Psoas muscle (tissue), 8 donors: ENCODE measurements around the gene HOXD9. TPM values are rescaled to one million over a fixed set of nuclear protein-coding genes. Genes with fewer than 3 reads are reported as not detected.

Experiments
- ATAC-seq, 4 donors: fragments of 200-7000 bp; cut with Tn5 transposase; one replicate each; pipeline ENCODE4 v1.9.1; 2020; ENCODE audit warnings: moderate library complexity in 3 of 4, mild to moderate bottlenecking in 2 of 4
- DNase-seq, 2 donors: peaks; one replicate each; pipeline ENCODE4 v3.0.0-alpha.2; 2020
- H3K27ac ChIP-seq: fragments of 200-600 bp; one replicate; pipeline ENCODE4 v1.8.0; 2022
- H3K27me3 ChIP-seq, 3 donors: fragments of 200-600 bp in 1 of 3; one replicate each; pipeline versions ENCODE4 v1.6.1 to v1.8.0; 2013 to 2022; ENCODE audit warnings: low read length in 2 of 3, mild to moderate bottlenecking in 2 of 3, moderate library complexity in 1 of 3; ENCODE audit not compliant: insufficient read depth in 3 of 3
- H3K36me3 ChIP-seq, 2 donors: fragments of 200-600 bp in 1 of 2; one replicate each; pipeline versions ENCODE4 v1.6.1 to v1.8.0; 2013 to 2022; ENCODE audit warnings: low read depth in 1 of 2, mild to moderate bottlenecking in 1 of 2, moderate library complexity in 1 of 2; ENCODE audit not compliant: insufficient read depth in 1 of 2
- H3K4me1 ChIP-seq: fragments of 200-600 bp; one replicate; pipeline ENCODE4 v1.8.0; 2022
- H3K4me3 ChIP-seq: fragments of 200-600 bp; one replicate; pipeline ENCODE4 v1.8.0; 2022; ENCODE audit warnings: mild to moderate bottlenecking
- H3K9me3 ChIP-seq: fragments of 200-600 bp; one replicate; pipeline ENCODE4 v1.8.0; 2022
- CTCF ChIP-seq: fragments of 200-600 bp; IDR thresholded peaks from one replicate; pipeline ENCODE4 v1.8.0; 2022; ENCODE audit warnings: antibody characterized with exemption
- WGBS, 3 donors: extraction: QIAGEN DNeasy Blood & Tissue Kit; methylation state at CpG; one replicate each; pipeline versions ENCODE4 v1.1.6 to v1.1.7; 2013; 5-methylcytosine and 5-hydroxymethylcytosine counted together
- intact Hi-C, 2 donors: fragments of 100-400 bp; cut with DNase I; formaldehyde crosslinking; loops; one replicate each; pipeline versions ENCODE4 v1.11.0 to v1.14.2; 2022
- polyA plus RNA-seq, 3 donors: library from polyadenylated mRNA; stranded (reverse); fragments of 200-250 nt; gene quantifications; one replicate each; pipeline ENCODE4 v1.2.3, GENCODE V29; 2013
- total RNA-seq, 4 donors: library from RNA; stranded (reverse); fragmentation: NEBNext Ultra II Directional in 2 of 4; extraction: Animal tissue kit (Norgen Biotek cat#: 25700) in 2 of 4; gene quantifications; one replicate each; pipeline versions ENCODE4 v1.2.1 to v1.2.4, GENCODE V29; 2021 to 2023
- donor health status: healthy with polysubstance abuse.
- donor health status: DM: no; HTN: no; CAD: no; lungs with moderate emphysema.
- donor health status: Bipolar disorder and iron deficiency.
- donor health status: healthy.
- donor health status: DM: yes; HTN: yes; CAD: no.
- donor health status: DM: no; HTN: no; CAD: no.
- donor health status: DM: no; HTN: no; CAD: no.
- donor health status: DM: yes; HTN: yes; CAD: no.

Gene HOXD9
- total and polyA plus RNA-seq, 7 donors = 0.43 to 4.4 (median 1.7) TPM

GRCh38 chr2:176101216-176101830 lies 21.2 kb upstream of the HOXD9 start:
- no peak for ATAC-seq
- Histone ChIP-seq H3K4me1 (peaks cover 26% of the 10 kb centered on the region), H3K27me3 (peaks cover 3 to 100% (median 81%) of the 10 kb centered on the region in 3 donors), H3K27ac (no peak overlapping the region), H3K36me3 (no peaks in the 10 kb centered on the region), H3K4me3 (no peak overlapping the region), H3K9me3 (no peaks in the 10 kb centered on the region)
- no peak for DNase-seq
- intact Hi-C loops = no loop called here
- TF ChIP-seq CTCF = no peak
- 33 to 53% (median 50%) methylated on average over 2 of the region's 2 CpGs for whole genome bisulfite sequencing, 3 donors

- no peak for TF ChIP-seq CTCF
- Histone ChIP-seq H3K36me3 (no peaks in the 10 kb centered on the region), H3K4me3 (no peak overlapping the region), H3K27me3 (peaks cover 3 to 100% (median 80%) of the 10 kb centered on the region in 3 donors), H3K9me3 (no peaks in the 10 kb centered on the region), H3K4me1 (peaks cover 21% of the 10 kb centered on the region), H3K27ac (no peak overlapping the region)
- ATAC-seq (no peak), DNase-seq (no peak)
- intact Hi-C loops = no loop called here
- 70 to 76% (median 74%) methylated on average over 5 of the region's 5 CpGs for WGBS, 3 donors
Measured at GRCh38 chr2:176101842-176102241, 20.7 kb upstream of the HOXD9 start.

GRCh38 chr2:176102309-176102866 lies 20.1 kb upstream of the HOXD9 start:
- ATAC-seq = no peak
- H3K9me3 ChIP-seq = no peaks in the 10 kb centered on the region
- no peak overlapping the region for H3K27ac ChIP-seq
- TF ChIP-seq CTCF = no peak
- intact Hi-C loops = no loop called here
- WGBS, 3 donors = 51 to 65% (median 59%) methylated on average over 7 of the region's 7 CpGs
- peaks cover 21% of the 10 kb centered on the region for H3K4me1 ChIP-seq
- DNase-seq = no peak
- peaks cover 4 to 100% (median 80%) of the 10 kb centered on the region in 3 donors for H3K27me3 ChIP-seq
- H3K36me3 ChIP-seq = no peaks in the 10 kb centered on the region
- H3K4me3 ChIP-seq = no peak overlapping the region

GRCh38 chr2:176103194-176103593 lies 19.3 kb upstream of the HOXD9 start:
- Histone ChIP-seq H3K27me3 (peaks cover 4 to 99% (median 77%) of the 10 kb centered on the region in 3 donors), H3K4me3 (no peak overlapping the region), H3K4me1 (peaks cover 14% of the 10 kb centered on the region), H3K36me3 (no peaks in the 10 kb centered on the region), H3K9me3 (no peaks in the 10 kb centered on the region), H3K27ac (no peak overlapping the region)
- ATAC-seq (no peak), DNase-seq (no peak)
- no peak for TF ChIP-seq CTCF
- intact Hi-C loops = no loop called here
- 62 to 76% (median 73%) methylated on average over 7 of the region's 7 CpGs for WGBS, 3 donors
